HG02970 (cell line): ENCODE results near the gene QKI.
A peak's percentile ranks its signal among the peaks of the same experiment; 100 is the strongest.
"Not testable (repeated sequence)": the region's sequence is repeated elsewhere in the genome, so short reads cannot be mapped to it uniquely, and the experiment has no call there.

Experiments used
- ATAC-seq: cut with Tn5 transposase; IDR thresholded peaks from one replicate; pipeline ENCODE4 v1.9.1; 2021; ENCODE audit warnings: mild to moderate bottlenecking, moderate library complexity, moderate number of reproducible peaks; ENCODE audit not compliant: unreplicated experiment, low FRiP score

Gene QKI

DNA sequence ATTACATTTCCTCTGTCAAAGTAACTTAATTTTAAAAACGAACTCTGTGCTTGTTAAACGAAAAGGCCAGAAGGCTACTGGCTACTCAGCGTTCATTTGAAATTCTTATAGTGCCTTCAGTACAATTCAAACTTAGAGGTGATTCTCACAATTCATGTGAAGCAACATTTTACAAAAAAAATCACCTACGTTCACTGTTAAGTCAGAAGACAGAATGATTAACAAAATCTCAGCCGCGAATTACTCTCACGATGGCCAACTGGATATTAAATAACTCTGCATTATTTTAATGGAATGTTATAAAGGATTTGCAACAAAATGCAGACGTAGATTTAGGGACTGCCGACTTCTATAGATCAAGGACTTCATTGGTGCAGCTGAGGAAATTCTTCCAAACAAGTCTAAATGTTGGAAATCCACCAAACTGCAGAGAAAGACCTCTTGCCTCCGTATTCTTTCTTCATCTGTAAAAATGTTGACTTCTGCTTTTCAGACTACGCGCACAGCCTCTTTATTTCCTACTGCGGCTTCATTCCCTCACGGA lies 1.6 kb upstream of the QKI start:
- ATAC-seq = no peak

DNA sequence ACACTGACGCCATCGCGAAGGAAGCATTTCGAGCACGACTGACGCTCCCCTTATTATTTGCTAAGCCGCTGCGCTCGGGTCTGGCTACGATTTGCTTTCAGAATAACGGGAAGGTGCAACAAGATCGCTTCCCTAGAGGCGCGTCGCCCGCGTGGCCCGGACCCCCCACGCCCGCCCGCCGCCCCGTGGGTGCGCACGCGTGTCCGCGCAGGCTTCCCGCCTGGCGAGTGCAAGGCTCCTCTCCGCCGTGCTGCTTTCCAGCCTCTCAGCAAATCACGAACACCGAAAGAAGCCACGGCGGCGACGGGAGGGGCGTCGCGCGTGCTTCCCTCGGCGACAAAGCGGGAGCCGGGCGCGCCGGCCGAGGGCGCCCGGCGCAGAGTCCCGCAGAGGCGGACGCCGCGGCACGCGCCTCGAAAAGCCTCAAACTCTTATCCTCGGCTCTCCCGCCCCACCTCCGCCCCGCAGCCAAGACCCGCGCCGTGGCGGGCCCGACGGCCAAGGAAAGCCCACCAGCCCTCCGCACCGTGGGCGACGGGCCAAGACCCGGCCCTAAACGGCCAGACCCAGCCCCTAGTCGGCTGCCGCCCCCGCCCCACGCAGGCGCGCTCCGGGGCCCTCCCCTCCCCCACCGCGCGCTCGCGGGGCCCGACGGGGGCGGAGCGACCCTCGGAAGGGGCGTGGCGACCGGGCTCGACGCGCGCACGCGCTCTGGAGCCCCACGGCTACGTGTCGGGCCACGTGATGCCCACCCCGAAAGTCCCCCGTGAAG lies 987 bp upstream of the QKI start:
- peak; percentile 64 for ATAC-seq

DNA sequence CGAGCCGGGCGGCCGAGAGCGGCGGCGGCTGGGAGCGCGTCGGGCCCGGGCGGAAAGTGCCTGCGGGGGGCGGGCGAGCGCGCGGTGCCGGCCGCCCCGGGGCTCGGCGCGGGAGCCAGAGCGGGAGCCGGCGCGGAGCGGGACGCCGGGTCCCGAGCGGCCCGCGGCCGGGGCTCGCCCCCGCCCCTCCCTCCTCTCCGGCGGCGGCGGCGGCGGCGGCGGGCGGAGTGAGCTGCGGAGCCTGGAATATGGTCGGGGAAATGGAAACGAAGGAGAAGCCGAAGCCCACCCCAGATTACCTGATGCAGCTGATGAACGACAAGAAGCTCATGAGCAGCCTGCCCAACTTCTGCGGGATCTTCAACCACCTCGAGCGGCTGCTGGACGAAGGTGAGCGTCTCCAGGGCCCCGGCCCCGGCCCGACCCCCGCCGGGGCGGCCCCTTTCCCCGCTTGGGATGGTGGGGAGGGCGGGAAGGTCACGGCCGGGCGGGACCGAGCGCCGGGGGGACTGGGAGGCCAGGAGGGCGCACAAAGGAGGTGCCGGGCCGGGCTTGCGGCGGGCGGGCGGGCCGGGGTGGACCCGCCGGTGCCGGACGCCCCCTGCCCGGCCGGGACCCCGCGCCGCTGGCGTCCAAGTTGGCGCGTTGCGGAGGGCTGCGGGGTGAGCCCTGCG lies 565 bp downstream of the QKI start:
- peak; percentile 0 for ATAC-seq

DNA sequence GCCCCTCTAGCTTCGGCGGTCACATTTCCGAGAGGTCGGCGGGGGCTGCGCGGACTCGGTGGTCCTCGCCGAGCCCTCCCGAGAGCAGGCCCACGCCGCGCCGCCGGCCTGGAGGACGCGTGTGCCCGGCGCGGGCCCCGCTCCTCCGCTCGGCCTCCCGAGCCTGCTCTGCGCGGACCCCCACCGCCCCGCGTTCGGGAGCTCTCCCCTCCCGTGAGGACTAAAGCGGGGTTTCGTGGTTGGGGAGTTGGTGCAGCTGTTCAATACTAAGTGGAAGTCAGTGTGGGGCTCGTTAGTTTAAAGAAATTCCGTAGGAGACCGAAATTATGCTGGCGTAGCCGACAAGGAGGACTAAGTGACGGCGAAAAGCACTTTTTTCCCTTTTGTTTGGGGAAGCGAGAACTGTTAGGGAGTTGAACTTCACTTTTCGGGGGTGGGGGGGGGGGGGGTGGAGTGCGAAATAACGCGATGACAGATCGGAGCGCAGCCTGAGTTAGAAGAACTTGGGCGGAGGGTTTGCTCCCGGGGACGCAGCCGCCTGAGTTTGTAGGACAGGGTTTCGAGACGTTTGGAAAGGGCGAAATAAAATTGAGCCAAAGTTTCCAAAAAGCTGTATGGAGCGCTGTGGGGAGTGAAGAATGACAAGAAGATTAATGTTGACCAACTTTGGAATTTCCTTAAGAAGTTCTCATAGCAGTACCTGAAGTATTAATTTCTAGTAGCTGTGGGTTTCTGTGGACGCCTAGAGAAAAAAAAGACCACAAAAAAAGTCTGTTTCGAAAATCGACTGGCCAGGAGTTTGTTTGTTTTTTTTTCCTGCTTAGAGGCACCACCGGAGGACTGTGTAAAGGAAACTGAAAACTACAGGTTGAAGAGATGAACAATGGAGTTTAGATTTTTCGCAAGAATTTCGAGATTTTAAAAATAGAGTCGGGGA lies 1.4 kb downstream of the QKI start:
- no peak for ATAC-seq

DNA sequence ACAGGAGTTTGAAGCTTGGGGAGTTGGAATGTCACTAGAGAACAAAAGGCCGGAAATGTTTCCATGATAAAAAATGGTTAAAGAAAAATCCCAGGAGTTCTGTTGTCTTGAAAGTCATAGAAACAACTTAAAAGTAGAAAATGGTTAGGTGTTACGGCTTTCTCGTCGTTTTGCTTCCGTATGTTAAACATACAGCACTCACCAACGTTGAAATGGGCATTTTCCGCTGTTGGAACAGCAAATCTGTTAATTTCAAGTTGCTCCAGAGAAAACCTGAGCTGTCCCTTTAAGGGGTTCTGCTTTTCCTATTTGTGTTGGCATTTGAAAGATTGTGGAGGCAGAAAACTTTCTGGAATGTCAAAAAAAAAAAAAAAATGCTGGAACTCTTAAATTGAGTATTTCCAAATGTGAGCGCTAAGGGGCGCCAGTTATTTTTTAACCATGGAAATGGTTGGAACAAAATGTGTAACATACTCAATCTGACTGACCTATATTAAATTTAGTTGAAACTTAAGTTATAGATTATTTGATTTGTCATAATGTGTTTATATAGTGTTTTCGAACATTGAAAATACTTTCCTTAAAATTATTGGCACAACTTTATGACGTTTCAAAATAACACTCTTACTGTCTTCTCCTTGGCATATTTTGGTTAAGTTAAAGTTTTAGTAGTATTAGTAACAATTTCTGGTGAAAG lies 2.2 kb downstream of the QKI start:
- ATAC-seq = no peak

DNA sequence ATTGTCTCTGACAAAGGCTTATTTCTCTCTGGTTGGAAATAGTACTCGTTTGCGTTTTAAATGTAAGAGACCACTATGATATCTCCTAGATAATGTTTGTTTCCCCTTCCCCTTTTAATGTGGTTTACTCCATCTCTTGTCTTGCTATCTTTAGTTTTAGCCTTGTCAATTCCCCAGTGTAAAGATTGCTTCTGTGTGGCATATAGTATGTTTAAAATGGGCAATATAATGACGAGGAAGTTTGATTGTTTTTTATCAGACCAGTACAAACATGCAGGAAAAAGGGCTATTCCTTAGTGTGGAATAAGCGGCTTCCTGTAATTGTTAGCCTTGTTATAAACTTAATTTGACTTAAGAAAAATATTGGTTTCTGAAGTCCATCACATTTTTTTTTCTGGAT lies 3.1 kb downstream of the QKI start:
- no peak for ATAC-seq

DNA sequence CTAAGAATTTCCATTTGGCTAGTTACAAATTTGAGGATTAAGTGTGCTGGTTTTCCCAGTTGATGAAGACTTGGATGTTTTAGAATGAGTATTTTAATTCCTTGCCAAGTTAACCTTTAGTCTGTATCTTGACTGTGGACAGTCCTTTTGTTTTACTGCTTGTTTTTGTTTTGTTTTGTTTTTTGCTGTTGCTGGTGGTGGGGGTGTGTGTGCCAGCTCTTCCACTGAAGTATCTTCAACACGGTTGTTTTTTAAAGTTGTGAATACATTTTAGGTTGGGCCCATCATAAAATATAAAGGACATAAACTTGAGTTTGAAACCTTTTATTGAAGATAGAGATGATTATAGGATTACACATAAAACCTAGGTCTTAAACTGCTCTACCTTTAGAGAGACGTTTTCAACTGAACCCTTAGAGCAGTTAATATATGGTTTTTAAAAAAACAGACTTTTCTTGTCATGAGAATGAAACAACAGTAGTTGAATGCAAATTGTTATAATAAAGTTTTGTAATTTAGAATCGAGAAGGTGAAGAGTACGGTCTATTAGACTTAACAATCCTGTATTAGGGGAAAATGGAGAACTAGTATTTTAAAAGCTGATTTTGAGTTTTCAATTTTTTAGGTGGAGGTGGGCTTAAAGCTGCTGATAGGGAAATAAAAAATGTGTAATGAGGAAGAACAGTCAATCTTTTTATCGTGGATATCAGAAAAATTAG lies 4.0 kb downstream of the QKI start:
- no peak for ATAC-seq

DNA sequence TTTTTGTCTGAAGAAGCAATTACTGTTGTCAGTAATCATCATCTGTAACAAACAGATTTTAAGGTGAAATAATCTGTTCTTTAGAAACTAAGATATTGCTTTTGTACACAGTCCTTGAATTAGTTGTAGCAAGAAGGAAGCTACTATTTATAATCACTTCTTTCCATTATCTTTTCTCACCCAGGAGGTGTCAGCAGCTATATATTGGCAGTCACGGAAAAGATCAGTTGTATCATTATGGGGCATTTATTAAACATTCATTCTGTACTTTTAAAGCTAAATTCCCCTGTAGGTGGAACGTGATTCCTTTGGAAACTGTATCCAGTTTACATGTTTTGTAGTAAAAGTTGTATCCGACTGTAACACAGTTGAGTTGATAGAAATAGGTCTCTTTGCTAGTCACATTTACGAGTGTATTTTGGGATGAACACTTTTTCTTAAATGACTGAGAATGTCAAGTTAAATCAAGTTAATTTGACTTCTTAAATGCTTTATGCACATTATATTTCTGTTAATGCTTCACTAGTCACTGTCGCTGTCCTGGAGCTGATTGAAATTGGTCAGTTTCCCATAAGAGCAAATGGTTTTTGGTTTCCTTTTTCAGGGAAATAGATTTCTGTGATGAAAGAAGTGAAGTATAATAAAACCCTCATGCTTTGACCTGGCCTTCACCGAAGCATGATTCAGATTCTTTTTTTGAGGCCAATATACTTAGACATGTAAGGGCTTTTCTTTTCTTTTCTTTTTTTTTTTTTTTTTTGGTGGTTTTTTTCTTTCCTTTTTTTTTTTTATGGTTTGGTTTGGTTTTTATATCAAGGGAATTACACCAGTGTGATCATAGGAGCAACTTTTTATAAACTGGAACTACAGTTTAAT lies 5.1 kb downstream of the QKI start:
- no peak for ATAC-seq

DNA sequence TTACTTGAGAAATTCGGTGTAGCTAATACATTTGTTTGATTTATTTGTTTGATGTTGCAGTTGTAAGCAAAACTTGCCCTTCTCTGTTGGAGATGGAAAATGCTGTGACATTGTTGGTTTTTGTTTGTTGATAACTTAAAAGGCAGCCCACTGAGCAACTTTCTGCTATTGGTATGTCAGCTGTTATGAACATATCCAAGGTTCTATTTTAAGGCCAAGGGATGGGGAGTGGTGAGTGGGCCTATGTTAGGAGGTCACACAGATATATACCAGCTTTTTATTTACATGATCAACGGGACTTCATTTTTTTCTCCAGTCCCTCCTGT lies 5.7 kb downstream of the QKI start:
- no peak for ATAC-seq

DNA sequence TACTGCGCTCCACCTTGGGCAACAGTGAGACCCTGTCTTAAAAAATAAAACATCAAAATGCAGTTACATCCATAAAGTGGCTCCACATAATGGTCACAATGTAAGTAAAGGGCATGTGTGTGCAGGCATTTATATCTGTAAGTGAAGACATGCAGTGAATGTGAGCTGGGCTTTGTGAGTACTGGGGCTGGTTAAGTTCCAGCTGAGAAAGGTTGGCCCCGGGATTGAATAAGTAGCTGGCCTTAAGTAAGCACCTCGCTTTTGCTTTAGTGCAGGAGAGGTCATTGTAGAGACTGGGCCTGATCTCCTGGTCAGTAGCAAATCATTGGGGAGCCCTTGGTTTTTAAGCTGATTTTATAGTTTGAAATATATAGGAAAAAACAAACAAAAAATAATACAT lies 8.0 kb downstream of the QKI start:
- ATAC-seq = no peak

DNA sequence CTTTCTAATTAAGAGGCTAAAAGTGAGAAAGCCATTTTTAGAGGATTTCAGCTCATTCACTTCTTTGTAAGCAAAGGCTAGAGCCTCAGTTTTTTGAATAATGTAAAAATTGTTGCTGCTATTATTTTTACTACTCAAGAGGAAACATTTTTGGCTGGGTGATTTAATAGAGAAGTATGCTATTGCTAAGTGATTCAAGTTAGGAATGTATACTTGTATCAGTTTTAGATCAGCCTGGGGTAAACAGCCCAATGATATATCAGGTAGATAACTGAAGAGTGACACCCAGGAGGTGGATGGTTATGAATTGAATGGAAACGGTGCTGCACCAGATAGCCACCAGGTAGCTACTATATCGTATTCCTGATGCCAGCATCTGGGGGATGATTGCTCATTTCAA lies 9.2 kb downstream of the QKI start:
- ATAC-seq = no peak

DNA sequence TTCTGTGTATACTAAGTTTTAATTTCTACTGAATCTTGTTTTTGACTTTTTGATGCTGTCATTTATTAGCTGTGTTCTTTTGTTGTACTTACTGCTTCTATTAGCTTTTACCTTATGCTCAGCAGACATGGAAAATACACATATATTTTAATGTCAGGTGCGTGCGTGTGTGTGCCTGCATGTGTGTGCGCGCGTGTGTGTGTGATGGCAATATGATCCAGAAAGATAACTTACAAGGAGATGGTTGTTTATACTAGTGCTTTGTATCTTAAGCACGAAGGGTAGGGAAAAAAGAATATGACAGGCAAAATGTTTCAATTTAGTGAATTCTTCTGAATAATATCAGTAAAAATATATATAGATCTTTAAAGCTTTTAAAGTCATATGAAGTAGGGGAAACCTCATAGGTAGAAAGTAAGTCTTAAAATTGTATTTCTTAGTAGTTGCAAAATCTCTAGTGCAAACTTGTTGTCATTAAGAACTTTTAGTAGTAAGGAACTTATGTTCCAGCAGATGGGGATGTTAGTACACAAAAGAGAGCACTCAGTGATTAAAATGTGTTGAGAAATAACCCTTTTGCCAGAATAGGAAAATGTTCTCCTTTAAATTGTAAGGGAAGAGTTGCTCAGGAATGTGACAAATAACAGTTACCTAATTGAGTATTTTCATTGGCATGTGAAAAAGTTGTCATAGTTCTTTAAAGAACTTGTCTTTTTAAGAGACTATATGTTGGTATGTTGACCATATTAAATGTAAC lies 13.2 kb downstream of the QKI start:
- no peak for ATAC-seq

DNA sequence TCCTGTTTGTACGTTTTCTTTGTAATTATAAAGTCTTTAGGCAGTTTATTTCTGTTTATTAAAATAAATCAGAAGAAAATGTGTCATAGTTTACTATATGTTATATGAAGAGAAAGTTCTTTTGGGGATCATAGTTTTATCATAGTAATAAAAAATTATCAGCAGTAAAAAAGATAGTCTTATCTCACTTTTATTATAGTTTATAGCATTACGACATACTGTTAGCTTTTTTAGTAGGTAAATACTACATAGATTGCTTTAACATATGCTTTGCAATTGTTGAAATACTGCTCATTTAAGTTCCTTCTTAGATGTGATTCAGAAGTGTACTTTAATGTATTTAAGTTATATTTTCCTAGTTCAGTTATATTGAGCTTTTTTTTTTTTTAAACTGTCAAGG lies 13.9 kb downstream of the QKI start:
- no peak for ATAC-seq

DNA sequence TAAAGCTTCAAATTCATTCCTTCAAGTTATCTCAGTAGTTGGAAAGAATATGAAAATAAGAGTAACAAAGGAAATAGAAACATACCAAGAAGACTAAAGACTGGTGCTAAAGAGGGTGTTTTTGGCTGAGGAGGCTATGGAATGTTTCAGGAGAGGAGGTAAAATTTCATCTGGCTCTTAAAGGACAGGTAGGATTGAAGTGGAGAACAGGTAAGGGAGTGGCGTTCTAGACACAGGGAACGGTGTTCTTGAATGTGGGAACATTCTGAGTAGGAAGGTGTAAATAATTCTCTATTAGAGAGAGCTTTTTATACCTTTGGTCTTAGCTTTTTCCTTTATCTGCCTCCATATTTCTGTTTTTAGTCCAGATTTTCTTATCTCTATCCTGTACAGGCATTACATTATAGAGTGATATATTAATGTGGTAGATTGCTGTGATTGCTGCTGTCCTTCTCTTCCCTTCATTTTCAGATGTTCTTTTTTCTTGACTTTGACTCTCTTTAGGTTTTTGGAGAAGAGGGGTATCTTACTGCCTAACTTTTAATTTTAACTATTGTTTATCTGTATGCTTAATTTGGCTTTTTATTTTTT lies 15.4 kb downstream of the QKI start:
- no peak for ATAC-seq

DNA sequence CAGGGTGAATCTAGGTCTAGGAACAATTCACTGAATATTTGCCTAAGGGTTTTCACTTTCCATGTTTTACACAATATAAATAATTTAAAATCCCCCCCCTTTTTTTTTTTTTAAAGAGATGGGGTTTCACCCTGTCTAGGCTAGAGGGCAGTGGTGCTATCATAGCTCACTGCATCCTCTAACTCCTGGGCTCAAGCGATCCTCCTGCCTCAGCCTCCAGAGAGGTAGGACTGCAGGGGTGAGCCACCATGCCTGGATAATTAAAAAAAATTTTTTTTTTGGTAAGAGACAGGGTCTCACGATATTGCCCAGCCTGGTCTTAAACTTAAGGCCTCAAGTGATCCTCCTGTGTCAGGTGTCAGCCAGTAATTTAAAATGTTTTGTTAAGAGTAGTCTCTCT lies 17.8 kb downstream of the QKI start:
- no peak for ATAC-seq

DNA sequence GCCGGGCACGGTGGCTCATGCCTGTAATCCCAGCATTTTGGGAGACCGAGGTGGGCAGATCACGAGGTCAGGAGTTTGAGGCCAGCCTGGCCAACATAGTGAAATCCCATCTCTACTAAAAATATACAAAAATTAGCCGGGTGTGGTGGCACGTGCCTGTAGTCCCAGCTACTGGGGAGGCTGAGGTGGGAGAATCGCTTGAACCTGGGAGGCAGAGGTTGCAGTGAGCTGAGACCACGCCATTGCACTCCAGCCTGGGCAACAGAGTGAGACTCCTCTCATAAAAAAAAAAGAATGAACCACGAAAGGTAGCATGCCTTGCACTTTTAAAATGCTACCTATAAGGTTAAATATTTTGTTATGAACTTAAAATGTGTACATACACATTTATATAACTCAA lies 19.0 kb downstream of the QKI start:
- not testable (repeated sequence) for ATAC-seq

DNA sequence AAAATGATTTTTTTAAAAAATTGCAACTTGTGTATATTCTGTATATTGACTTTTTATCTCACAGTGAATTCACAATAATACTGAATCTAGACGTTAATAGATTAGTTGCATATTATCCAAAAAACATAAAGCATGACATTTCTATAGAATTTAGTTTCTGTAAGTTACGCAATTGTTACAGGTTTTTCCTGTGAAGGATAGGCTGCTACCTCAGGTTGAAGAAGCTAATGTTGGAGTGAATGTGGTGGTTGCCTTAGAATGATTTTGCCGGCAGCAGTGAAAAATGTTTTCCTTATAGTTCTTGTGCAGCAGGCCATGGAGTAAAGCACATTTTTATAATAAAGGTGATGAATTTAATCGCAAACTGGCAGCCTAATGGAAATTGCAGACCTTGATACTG lies 20.5 kb downstream of the QKI start:
- ATAC-seq = no peak

DNA sequence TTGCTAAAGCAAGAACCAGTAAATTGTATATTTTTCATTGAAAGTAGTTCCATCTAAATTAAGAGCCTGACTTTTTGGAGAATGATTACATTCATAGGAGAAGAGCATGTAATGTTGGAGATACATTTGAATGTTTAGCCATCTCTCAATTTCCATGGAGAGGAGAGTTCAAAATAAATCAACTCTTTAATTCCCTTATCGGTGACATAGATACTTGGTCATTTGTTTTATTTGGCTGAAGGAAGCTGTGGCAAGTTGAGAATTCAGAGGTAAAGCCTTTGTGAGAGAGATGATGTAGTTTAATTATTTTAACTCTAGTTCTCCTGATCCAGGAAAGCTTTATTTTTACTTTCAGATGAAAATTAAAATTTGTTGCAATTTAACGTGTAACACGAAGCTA lies 22.3 kb downstream of the QKI start:
- no peak for ATAC-seq
